Activated CD4-positive, alpha-beta T cell treated with anti-CD3 and anti-CD28 coated beads, Interleukin-2, amount 50 U/mL, for 16 hours (primary cell): Measurements from ENCODE around the gene COL27A1.

Experiments used
- DNase-seq: peaks from one replicate; pipeline ENCODE4 v3.0.0-alpha.2; 2020

COL27A1 gene

DNA sequence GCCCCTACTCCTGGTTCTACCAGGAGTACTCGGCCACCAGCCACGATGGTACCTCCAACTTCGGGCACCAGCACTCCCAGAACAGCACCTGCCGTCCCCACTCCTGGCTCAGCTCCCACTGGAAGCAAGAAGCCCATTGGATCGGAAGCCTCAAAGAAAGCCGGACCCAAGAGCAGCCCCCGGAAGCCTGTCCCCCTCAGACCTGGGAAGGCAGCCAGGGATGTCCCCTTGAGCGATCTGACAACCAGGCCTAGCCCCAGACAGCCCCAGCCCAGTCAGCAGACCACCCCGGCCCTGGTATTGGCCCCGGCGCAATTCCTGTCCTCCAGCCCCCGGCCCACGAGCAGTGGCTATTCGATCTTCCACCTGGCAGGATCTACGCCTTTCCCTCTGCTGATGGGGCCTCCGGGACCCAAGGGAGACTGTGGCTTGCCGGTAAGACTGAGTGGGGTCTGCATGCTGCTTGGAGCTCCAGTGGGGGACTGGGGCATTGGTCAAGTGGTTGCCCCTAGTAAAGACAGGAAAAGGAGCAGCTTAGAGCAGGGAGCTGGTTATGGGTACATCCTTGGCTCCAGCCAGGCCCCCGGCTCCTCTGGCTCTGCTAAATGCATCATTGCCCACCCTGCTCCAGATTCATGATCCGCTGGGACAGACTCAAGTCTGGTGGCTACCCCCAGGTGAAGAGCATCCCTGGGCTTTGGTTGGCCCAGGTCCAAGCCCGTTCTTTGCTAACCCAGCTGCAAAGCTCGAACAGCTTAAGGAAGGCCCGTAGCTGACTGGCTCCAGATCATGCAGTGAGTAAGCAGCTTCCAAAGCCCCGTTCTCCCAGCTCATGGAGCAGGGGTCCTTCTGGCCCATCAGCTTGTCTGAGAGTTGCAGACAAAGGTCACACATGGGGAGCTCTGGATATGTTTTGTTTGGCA lies 14.0 kb downstream of the COL27A1 start:
- no peak for DNase-seq

DNA sequence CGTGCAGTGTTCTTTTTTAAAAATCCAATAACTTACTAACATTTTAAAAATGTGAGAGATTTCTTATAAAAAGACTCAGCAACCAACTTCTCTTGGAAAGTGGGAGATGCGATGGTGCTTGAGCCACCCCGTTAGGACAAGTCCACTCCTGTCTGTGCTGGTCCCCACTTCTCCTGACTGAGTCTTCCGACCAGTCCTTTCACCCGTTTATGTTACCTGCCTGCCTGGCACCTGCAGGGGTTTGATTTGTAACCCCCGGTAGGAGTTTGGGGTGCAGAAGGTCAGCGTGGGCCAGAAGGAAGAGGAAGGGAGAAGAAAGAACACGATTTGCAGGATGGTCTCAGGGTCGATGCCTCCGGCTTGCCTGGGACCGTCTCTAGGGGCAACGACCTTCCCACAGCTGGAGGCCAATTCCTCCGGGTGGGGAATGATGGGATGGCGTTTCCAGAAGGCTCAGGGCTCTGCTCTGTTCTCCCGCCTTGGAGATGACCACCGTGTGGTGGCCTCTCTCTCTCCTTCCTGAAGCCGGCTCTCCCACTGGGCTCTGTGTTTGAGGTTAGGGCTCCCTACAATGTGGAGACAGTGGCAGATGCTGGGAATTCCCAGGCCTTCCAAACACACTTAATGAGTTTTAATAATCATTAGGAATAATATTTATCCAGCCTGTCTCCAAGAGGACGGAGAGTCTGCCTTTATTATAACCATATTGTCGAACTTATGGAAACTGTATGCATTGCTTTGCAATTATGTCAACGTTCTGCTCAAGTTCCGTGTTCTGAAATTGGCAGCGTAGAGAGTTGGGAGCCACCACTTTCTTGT lies 14.8 kb downstream of the COL27A1 start:
- DNase-seq, result no peak

DNA sequence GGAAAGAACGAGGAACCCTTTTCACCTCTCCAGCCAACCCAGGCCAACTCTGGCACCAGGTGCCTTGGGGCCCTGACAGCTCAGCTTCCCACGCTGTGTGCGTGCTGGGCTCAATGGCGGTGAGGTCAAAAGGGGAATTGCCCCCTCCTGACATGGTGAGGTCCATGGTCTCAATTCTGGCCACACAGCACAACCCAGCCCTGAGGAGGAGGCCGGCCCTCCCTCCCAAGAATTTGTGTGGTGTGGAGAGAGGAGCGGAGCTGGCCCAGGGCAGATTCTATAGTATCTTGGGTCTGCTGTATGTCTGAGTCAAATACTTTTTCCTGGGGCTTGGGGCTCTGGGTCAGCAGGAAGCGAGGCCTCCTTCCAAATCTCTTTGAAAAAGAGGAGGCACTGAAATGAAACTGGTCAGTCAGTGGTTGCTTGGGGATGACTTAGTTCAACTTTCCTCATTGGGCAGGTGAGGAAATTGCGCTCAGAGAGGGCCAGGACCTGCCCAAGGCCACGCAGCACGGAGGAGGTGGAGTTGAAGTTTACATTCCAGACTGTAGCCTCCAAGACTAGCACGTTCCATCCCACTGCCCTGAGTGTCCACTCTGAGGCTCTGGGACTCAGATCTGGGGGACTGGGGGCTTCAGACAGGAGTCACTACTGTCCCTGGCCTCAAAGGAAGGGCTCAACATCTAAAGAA lies 15.6 kb downstream of the COL27A1 start:
- no peak for DNase-seq

DNA sequence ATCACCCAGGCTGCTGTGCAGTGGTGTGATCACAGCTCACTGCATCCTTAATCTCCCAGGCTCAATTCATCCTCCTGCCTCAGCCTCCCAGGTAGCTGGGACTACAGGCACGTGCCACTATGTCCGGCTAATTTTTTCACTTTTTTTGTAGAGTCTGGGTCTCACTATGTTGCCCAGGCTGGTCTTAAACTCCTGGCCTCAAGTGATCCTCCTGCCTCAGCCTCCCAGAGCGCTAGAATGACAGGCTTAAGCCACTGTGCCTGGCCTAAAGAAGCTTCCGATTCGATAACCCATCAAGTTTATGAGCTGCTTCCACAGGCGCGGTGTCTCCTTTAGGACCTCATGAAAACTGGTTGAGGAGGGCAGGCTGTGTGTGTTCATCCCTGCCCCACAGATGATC lies 16.2 kb downstream of the COL27A1 start:
- no peak for DNase-seq

DNA sequence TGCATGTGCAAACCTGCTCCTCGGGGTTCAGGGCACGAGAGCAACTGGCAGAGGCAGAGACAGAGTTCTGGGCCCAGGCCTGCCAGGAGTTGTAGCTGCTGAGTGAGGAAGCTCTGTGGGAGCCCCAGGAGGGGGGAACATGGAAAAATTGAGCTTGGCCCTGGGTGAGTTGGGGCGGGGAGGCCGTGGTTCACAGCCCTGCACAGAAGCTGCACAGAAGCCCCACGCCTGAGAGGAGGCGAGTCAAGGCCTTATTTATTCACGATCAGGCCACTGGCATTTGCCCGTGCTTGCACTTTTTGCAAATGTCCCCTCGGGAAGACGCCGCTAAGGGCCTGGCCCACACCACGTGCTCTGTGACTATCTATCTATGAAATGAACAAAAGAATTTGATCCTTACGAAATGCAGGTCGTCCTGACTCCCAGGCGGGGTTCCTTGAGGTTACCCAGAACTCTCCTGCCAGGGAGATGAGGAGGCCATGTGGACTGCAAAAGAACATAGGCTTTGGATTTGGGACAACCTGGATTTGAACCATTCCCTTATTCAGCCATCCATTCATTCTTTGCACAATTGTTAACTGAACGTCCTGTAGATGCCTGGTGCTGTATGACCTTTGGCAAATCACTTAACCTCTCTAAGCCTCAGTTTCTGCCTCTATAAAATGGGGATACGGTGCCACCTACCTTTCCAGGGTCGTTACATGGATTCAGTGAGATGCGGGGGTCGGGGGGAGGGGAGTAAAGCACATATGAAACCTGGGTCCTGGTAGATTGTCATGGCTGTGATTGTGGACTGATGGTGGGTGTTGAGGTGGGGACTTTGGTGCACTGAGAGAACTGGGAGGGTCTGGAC lies 17.9 kb downstream of the COL27A1 start:
- DNase-seq, result no peak

DNA sequence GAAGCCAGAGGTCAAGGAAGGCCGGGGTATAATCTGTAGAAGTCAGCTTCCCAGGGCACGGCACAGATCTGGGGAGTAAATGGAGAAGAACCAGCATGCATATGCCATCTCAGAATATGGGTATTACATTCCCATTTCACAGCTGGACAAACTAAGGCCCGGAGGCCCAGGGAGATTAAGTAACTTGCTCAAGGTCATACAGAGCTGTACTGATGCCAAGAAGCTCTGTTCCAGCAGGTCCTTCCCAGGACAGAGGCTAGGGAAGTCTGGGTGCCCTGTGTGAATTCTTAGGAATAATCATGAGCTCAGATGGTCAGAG lies 19.2 kb downstream of the COL27A1 start:
- no peak for DNase-seq

DNA sequence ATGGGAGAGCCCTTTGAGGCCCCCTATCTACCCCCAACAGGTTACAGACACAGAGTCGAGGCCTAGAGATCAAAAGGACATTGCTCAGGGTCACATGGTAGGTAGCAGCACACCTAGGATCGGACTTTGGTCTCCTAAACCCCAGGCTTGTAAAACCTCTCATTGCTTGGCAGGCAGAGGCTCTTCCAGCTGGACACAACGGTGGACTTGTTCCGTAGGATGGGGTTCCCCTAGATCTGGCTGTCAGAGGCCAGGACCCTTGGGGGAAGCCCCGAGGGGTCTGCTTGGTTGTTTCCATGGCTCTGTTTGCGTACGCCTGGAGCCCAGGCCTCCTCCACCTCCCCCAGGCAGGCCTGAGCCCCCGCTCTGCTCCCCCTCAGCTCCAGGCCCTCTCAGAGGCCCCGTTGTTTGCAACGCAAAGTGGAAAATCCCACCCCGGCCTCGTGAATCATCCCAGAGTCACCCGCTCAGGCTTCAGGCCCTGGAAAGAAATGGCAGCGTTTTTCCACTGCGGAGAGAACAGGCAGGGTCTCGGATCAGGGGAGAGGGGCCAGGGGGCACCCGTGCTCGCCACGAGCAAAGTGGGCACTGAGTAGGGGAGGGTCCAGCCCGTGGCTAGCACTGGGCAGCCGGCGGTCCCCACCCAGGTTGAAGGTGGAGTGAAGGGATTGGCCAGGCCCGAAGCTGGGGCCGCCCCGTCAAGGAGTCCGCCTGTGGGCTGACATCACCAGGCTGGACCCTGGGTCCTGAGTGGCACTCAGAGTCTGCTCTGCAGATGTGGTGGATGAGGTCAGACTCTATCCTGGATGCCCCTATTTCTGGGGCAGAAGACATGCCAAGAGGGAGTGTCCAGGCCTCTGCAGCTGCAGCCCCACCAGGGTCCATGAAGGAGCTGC lies 19.8 kb downstream of the COL27A1 start:
- DNase-seq, result no peak

DNA sequence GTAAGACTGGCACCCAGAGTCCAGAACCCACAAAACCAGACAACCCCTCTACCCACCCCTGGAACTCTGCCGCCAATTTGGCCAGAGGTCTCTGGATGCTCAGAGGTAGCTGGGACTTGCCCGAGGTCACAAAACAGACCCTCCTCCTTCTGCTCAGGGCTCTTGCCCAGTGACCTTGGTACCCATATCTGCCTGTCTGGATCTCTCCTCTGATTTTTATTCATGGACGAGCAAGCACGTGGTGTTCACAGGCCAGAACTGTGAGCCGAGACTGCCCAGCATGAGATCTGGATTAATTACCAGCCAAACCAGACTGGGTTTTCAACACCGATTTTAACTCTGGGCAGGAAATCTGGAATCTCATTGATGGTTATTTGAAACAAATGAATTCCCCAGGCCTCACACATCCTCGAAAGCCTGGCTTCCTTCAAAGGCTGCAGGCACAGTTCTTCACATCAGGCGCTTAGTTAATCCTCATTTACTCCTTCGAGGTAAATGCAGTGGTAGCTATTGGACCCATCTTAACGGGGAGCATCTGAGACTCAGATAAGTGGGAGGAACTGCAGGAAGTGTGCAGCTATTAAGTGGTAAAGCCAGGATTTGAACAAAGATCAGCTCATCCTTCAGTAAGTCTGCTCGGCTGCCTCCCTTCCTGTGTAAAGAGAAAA lies 21.4 kb downstream of the COL27A1 start:
- no peak for DNase-seq

DNA sequence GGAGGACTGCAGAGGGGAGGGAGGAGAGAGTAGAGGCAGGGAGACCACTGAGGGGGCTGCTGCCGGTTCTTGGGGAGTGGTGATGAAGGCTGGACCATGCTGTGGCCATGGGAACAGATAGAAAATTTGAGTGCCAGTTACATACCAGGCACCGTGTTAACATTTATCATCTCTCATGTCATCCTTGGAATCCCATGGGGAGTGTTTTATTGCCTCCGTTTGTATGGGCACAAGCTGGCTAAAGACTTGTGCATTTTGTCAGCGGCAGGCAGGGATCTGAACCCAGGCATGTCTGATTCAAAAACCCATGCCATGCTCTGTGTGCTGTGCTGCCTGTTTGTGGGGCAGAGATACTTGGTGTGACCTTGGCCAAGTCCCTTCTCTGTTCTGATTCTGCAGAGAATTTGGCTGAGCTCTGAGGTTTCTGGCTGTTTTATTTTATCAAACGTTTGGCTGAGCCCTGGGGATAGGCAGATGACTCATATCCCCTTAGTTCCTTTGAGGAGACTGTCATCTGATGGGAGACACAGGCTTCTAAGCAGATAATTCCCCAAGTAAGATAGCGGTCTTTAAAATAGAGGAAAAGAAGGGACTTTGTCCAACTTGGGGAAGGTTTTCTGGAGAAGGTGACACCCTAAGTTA lies 22.2 kb downstream of the COL27A1 start:
- no peak for DNase-seq

DNA sequence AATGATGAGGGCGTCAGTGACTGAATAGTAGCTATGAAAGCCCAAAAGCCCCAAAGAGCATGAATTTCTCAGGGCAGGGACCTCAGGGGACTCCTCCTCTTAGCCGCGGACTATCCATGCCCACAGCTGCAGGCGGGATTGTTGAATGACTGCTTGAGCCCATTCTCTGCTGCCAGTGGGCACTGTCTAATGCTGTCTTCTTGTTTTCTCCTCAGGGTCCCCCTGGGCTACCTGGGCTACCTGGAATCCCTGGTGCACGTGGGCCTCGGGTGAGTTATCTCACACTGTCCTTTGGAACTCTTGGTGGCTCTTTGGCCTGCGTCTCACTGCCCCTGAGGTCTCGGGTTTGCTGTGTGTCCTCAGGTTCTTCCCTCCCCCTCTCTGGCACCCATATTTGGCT lies 22.7 kb downstream of the COL27A1 start:
- DNase-seq, result no peak

DNA sequence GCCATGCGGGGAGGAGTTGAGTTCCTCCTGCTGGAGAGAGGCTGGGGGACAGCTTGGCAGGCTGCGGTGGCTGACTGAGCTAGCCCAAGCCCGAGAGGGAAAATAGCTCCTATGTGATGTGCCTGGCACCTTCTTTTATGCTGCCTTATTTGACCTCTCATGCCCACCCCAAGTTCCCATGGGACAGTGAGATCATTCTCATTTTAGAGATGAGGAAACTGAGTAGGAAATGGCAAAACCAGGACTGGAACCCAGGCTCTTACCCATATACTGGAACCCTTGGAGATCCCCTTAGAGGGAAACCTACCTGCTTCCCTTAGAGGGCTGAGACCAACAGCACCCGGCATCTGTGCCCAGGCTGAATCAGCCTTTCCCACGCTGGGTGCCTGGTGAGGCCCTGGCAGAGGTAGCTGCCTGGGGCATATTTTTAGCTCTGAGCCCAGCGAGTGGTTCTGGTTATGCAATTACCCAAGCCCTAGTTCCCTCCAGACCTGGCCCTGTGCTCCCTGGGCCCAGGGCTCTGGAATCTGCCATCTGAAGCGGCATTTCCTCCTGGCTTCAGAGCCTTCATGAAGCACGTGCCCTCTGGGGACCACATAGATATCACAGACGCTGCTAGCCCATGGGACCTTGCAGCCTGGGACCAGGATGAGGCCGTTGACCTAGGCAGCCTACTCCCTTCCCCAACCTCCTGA lies 23.6 kb downstream of the COL27A1 start:
- DNase-seq, result no peak

DNA sequence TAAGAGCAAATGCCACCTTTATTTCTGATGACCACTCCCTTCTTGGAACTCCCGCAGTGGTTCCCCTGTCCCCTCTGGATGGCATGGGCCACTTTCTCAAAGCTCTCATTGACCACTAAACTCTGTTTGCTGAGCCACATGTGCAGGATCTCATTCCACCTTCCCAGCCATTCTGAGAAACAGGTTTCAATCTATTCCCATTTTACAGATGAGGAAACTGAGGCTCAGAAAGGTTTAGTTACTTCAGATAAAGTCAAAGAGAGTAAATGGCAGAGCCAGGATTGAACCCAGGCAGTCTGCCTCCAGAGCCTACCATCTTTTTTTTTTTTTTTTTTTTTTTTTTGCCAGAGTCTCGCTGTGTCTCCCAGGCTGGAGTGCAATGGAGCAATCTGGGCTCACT lies 24.2 kb downstream of the COL27A1 start:
- DNase-seq, result no peak

DNA sequence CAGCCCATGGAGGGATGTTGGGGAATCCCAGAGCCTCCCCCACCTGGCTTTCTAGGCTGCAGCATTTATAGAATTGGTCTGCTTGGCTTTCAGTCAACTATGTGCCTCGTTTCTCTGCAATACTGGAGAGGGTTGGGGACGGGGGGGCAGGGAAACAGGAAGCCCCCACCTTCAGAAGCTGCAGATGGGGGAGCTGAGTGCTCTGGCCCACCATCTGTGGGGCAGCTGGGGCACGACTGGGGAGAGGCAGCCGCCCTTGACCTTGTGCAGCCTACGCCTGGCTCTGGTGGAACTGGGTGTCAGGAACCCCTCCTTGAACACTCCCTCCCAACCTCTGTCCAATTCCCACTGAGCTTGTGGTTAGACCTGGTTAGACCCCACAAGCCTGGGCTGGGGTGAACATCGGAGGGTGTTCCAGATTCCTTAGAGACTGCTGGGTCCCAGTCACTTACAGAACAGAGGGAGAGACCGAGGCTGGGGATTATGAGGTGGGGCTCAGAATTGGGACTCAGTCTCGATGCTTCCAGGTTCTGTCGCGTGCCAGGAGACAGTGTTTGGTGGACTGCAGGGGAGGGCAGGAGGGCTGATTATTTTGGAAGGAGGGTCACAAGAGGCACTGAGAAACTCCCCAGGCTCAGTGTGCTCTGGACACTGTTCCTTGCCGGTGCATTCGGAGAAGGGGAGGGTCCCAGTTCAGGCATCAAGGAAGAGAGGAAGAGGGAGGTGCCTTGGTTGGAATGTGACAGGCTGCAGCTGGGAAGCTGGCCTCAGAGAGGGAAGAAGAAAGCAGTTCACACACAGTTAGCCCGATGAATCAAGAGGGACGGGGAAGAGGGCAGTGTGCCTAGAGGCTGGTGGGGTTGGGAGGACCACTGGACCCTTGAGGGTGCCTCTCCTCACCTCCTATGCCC lies 25.6 kb downstream of the COL27A1 start:
- DNase-seq, result no peak

DNA sequence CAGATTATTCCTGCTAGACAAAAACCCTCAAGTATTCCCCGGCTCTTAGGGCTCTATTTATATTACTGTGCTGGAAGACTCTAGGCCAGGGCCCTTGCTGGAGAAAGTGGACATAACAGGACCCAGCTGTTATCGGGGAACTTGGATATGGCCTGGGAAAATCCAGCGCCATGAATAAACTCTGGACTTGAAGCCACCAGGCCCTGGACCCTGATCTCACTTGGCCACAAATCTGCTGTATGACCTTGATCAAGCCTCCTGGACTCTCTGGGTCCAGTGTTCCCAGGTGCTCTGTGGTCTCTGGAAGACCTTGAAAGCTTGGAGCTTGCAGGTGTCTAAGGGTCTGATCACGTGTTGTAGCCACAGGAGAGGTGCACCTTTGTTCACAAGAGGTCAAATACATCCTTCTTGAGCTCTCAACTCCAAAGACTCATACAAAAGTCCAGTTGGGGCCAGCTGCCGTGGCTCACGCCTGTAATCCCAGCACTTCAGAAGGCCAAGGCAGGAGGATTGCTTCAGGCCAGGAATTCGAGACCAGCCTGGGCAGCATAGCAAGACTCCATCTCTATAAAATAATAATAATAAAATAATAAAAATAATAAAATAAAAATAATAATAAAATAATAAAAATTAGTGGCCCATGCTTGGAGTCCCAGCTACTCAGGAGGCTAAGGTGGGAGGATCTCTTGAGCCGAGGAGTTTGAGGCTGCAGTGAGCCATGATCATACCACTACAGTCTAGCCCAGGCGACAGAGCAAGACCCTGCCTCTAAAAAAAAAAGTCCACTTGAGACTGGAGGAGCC lies 26.5 kb downstream of the COL27A1 start:
- DNase-seq, result no peak

DNA sequence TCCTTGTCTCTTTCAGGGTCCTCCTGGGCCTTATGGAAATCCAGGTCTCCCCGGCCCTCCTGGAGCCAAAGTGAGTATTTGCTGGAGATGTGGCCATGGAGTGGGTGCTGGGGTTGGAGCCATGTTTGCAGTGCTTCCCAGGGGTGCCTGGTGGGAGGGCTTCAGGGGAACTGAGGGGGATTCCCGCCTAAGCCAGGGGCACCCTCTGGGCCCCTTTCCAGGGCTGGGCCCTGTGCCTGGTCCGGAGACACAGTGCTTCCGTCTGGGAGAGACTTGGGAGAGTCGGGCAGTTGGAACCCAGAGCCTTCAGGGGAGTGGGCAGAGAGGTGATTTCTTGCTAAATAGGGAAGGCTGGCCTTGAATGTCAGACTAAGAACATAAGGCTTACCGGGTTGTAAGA lies 27.7 kb downstream of the COL27A1 start:
- no peak for DNase-seq

DNA sequence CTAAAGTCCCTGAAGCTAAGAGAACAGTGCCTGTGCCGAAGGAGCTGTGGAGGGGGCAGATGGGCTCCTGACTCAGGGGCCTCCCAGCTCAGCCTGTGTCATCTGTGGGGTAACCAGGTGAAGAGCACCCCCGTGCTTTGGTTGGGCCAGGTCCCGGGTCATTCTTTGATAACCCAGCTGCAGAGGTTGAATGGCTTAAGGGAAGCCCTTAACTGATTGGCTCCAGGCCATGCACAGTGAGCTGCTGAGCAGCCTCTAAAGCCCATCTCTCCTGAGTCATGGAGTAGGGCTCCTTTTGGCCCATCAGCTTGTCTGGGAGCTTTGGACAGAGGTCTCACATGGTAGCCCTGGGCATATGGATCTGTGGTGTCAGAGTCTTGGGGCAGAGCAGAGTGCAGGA lies 28.7 kb downstream of the COL27A1 start:
- no peak for DNase-seq

DNA sequence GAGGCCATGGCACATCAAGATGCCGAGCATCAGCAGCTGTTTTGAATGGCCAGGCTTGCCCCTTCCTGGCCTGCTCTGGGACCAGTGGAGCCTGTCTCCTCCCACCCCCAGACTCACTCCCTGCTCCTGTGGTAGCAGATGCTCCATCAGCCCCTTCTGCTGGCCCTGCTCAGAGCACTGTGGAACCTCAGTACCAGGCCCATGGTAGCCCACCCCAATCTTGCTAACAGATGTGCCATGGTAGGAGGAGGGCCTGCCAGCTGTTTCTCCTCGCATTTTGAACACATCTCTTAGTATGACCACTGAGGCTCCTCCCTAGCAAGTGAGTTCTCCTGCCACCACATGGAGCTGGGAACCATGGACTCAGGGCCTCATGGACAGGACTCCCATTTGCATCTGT lies 29.5 kb downstream of the COL27A1 start:
- DNase-seq, result no peak
